ENCODE data around the gene ATG7. TPM values are rescaled to one million over a fixed set of nuclear protein-coding genes. Genes with fewer than 3 reads are reported as not detected.

ATG7 gene
- total and polyA plus RNA-seq, 9 donors: 11.3 to 22.2 (median 14.9) TPM

DNA sequence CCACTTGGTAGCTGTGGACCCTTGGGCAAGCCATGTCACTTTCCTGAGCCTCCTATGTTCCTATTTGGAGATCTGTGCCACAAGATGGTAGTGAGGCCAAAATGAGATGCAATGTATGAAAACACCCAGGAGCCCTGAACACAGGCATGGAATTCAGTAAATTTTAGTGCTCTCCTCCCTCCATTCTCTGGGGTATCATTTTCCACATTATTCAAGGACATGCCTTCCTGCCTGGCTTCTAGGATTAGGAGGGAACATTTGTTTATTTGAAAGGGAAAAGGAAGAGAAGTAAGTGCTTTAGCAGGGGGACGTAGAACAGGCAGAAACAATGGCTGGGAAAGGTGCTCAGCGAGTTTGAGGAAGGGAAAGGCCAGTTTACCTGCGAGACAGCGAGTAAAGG, 98.8 kb downstream of the ATG7 start:
- 31% methylated on average over 4 of the region's 4 CpGs for WGBS (ENCODE audit: insufficient coverage)
- H3K36me3 ChIP-seq (ENCODE audit: control insufficient read depth, insufficient read depth, low read length): peaks cover 5% of the 10 kb centered on the region
- peak; percentile 65 for DNase-seq
- H3K4me3 ChIP-seq (ENCODE audit: low read length): no peak overlapping the region
- peak overlapping the region; percentile 43 for H3K27ac ChIP-seq (ENCODE audit: low read length)
- no peaks in the 10 kb centered on the region for H3K27me3 ChIP-seq (ENCODE audit: control insufficient read depth, insufficient read depth, low read length)
- peaks cover 30% of the 10 kb centered on the region for H3K4me1 ChIP-seq (ENCODE audit: control insufficient read depth, insufficient read depth, low read length)
- no peaks in the 10 kb centered on the region for H3K9me3 ChIP-seq (replicated peaks; ENCODE audit: control insufficient read depth, low read depth, low read length)

DNA sequence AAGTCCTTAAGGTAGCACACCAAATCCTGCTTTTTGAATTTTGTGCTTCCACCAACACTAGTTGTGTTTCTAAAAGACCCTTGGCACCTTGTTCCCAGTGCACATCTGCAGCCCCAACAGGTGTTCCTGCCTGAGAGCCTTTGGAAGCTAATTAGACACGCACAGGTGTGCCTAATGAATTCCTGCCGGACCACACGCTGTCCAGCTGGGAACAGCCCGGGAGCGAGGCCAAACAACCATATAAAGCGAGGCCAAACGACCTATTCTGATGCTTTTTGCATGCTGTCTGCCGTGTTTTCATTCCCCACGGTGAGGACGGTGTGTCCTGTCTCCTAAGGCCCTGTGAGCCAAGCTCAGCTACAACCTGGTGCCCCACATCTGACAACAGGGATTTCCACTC, 99.5 kb downstream of the ATG7 start:
- H3K4me1 ChIP-seq (ENCODE audit: control insufficient read depth, insufficient read depth, low read length): peaks cover 30% of the 10 kb centered on the region
- peak; percentile 61 for DNase-seq
- H3K36me3 ChIP-seq (ENCODE audit: control insufficient read depth, insufficient read depth, low read length): peaks cover 5% of the 10 kb centered on the region
- 23% methylated on average over 8 of the region's 10 CpGs for WGBS (ENCODE audit: insufficient coverage)
- no peak overlapping the region for H3K27ac ChIP-seq (ENCODE audit: low read length)
- no peak overlapping the region for H3K4me3 ChIP-seq (ENCODE audit: low read length)
- H3K9me3 ChIP-seq (replicated peaks; ENCODE audit: control insufficient read depth, low read depth, low read length): no peaks in the 10 kb centered on the region
- no peaks in the 10 kb centered on the region for H3K27me3 ChIP-seq (ENCODE audit: control insufficient read depth, insufficient read depth, low read length)

DNA sequence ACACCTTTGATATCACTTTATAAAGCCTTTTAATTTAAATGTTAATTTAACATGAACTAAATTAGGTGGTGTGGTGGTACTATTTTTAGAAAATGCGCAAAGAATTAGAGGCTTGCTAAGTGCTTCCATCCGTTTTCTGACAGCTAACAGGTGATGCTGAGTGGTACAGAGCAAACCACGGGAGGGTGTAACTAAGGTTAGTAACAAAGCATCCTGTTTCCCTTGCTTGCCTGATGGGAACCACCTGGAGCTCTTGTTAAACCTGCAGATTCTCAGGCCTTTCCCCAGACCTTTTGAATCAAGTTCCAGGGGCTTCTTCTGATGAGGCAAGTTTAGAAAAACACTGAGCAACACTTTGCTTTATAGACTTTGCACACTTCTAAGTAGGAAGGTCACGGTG, 101.0 kb downstream of the ATG7 start:
- Histone ChIP-seq H3K27me3 (ENCODE audit: control insufficient read depth, insufficient read depth, low read length) (no peaks in the 10 kb centered on the region), H3K4me1 (ENCODE audit: control insufficient read depth, insufficient read depth, low read length) (peaks cover 24% of the 10 kb centered on the region), H3K9me3 (replicated peaks; ENCODE audit: control insufficient read depth, low read depth, low read length) (no peaks in the 10 kb centered on the region), H3K4me3 (ENCODE audit: low read length) (no peak overlapping the region), H3K27ac (ENCODE audit: low read length) (no peak overlapping the region), H3K36me3 (ENCODE audit: control insufficient read depth, insufficient read depth, low read length) (peaks cover 5% of the 10 kb centered on the region)
- WGBS (ENCODE audit: insufficient coverage): 51% methylated on average over 2 of the region's 4 CpGs
- no peak for DNase-seq

DNA sequence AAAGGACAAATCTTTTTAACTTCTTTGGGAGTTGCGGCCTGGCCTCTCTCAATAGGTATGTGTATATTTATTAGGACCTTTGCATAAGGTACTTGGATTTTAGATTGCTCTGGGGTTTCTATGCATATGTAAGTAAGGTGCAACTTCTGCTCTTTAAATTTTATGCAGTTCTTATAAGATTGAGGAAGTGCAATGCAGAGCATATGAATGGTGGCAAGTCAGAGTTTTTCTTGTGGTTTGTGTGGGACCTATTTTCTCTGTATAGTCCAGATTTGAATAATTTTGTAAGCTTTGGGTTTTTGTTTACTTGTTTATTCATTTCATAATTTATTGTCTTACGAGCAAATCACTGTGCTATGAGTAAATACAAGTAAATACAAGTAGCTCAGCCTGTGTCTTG, 101.5 kb downstream of the ATG7 start:
- WGBS (ENCODE audit: insufficient coverage): no CpG with 5 or more reads among the region's 2 CpGs
- H3K36me3 ChIP-seq (ENCODE audit: control insufficient read depth, insufficient read depth, low read length): peaks cover 5% of the 10 kb centered on the region
- no peak for DNase-seq

DNA sequence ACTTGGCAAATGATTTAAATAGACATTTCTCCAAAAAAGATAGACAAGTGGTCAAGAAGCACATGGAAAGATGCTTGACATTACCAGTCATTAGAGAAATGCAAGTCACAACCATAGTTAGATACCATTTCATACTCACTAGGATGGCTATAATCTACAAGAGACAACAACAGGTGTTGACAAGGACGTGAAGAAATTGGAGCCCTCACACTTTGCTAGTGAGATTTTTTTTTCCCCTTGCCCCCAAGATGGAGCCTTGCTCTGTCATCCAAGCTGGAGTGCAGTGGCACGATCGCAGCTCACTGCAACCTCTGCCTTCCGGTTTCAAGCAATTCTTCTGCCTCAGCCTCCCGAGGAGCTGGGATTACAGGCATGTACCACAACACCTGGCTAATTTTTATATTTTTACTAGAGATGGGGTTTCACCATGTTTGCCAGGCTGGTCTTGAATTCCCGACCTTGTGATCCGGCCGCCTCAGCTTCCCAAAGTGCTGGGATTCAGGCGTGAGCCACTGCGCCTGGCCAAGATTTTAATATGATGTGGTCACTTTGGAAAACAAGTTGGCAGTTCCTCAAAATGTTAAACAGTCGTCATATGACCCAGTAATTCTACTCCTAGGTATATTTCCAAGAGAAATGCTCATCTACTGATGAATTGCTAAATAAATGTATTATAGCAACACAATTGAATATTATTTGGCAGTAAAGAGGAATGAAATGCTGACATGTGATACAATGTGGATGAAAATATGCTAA, 103.3 kb downstream of the ATG7 start:
- peak; percentile 85 for DNase-seq
- WGBS (ENCODE audit: insufficient coverage): 69% methylated on average over 5 of the region's 11 CpGs
- Histone ChIP-seq H3K9me3 (replicated peaks; ENCODE audit: control insufficient read depth, low read depth, low read length) (no peaks in the 10 kb centered on the region), H3K27me3 (ENCODE audit: control insufficient read depth, insufficient read depth, low read length) (no peaks in the 10 kb centered on the region), H3K4me1 (ENCODE audit: control insufficient read depth, insufficient read depth, low read length) (peaks cover 20% of the 10 kb centered on the region), H3K27ac (ENCODE audit: low read length) (peak overlapping the region; percentile 50), H3K36me3 (ENCODE audit: control insufficient read depth, insufficient read depth, low read length) (peaks cover 3% of the 10 kb centered on the region), H3K4me3 (ENCODE audit: low read length) (no peak overlapping the region)

More for the DNA sequence above, 101.5 kb downstream of the ATG7 start:
- Histone ChIP-seq H3K4me3 (ENCODE audit: low read length) (no peak overlapping the region), H3K4me1 (ENCODE audit: control insufficient read depth, insufficient read depth, low read length) (peaks cover 22% of the 10 kb centered on the region), H3K27ac (ENCODE audit: low read length) (no peak overlapping the region), H3K27me3 (ENCODE audit: control insufficient read depth, insufficient read depth, low read length) (no peaks in the 10 kb centered on the region), H3K9me3 (replicated peaks; ENCODE audit: control insufficient read depth, low read depth, low read length) (no peaks in the 10 kb centered on the region)

DNA sequence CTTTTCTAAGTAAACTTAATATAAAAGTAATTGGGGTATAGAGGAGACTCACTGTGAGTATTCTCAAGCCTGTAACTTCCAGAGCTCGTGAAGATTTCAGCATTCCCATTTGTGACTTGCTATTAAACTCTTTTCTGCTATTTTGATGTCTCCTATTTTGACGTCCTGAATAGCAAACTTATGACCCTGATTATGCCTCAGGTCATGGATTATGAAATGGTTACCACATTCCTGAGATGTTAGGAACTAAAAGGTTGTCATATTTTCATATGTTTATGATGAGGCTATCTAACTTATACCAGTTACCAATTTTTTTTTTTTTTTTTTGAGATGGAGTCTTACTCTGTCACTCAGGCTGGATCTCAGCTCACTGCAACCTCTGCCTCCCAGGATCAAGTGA, 105.5 kb downstream of the ATG7 start:
- no peaks in the 10 kb centered on the region for H3K9me3 ChIP-seq (replicated peaks; ENCODE audit: control insufficient read depth, low read depth, low read length)
- WGBS (ENCODE audit: insufficient coverage): no CpG with 5 or more reads among the region's 2 CpGs
- H3K36me3 ChIP-seq (ENCODE audit: control insufficient read depth, insufficient read depth, low read length): peaks cover 3% of the 10 kb centered on the region

DNA sequence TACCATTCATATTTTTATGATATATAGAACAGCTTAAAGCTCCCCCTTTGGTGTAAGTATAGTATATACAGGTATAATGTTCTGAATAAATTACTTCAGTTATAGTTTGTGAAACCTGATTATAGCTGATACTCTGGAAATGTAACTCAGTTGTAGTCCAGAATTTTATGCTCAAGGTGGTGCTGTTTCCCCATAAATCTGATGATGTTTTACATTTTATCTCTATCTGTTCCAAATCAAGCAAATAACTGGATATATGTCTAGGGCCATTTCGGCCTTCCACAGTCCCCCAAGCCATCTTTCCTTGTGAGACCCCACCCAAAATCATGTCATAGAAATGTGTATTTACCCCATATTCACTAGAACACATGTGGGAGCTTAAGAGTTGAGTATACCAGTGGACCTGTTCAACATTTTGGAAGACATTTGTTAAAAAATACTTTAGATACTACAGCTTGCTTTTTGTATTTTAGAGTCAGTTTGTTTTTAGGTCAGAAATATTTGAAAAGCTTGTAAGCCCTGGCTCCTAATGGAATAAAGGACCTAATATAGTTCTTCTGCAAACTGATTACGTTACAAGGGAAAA, 107.1 kb downstream of the ATG7 start:
- H3K27ac ChIP-seq (ENCODE audit: low read length): no peak overlapping the region
- H3K9me3 ChIP-seq (replicated peaks; ENCODE audit: control insufficient read depth, low read depth, low read length): no peaks in the 10 kb centered on the region
- no peak overlapping the region for H3K4me3 ChIP-seq (ENCODE audit: low read length)
- 100% methylated on average over 1 of the region's 2 CpGs for WGBS (ENCODE audit: insufficient coverage)
- peaks cover 12% of the 10 kb centered on the region for H3K4me1 ChIP-seq (ENCODE audit: control insufficient read depth, insufficient read depth, low read length)
- DNase-seq: peak; percentile 79
- no peaks in the 10 kb centered on the region for H3K27me3 ChIP-seq (ENCODE audit: control insufficient read depth, insufficient read depth, low read length)
- peaks cover 4% of the 10 kb centered on the region for H3K36me3 ChIP-seq (ENCODE audit: control insufficient read depth, insufficient read depth, low read length)

More for the DNA sequence above, 105.5 kb downstream of the ATG7 start:
- Histone ChIP-seq H3K4me1 (ENCODE audit: control insufficient read depth, insufficient read depth, low read length) (peaks cover 12% of the 10 kb centered on the region), H3K27ac (ENCODE audit: low read length) (no peak overlapping the region), H3K4me3 (ENCODE audit: low read length) (no peak overlapping the region), H3K27me3 (ENCODE audit: control insufficient read depth, insufficient read depth, low read length) (no peaks in the 10 kb centered on the region)
- DNase-seq: no peak

DNA sequence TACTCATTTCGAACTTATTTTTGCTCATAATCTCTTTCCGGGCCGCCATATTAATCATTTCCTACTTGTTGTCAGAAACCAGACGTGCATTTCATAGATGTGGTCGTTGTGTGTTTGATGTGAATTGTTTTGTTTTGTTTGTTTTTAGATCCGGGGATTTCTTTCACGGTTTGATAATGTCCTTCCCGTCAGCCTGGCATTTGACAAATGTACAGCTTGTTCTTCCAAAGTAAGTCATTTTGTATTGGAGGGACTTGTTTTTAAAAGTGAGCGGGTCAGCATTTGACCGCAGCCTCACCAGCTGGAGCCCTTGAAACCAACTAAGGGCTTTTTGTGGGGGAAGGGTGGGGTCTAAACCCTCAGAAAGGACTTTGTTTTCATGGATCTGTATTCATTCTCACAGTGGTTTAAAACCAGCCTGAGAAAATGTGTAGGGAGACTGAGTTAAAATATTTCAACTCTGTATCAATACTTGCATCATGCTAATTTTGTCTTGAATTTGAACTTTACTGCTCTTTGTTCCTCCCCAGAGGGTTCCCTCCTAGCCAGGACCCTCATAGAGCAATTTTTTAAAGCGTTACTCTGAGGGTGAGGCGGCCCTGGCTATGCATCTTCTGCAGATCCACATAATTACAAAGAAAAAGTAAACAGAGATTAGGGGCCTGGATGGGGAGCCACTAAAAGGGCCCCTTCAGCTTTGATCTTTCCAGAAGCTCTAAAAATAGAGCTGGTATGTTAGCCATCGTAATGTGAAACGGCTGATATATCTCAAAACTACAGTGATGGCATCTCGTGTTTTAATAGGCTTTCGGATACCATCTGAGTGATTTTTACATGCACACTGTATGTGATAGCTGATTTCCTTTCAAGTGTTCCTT, 107.9 kb downstream of the ATG7 start:
- H3K27ac ChIP-seq (ENCODE audit: low read length): peak overlapping the region; percentile 56
- DNase-seq: no peak
- peaks cover 4% of the 10 kb centered on the region for H3K36me3 ChIP-seq (ENCODE audit: control insufficient read depth, insufficient read depth, low read length)

DNA sequence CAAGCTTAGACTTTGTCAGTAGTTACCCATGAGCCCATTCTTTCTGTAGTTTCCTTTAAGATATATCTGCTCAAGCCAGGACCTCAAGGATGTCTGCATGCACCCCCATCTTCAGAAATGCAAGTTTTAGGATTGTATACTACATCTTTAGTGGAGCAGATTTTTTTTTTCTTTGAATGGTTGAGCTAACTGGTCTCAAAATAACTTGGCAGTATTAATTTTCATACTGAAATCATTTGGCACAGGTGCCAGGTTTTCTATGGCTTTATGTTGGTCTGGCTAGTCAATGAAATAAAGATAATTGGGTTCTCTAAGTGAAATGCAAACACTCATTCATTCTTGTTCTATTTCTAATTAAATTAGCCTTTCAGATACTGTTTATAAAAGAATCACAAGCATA, 108.9 kb downstream of the ATG7 start:
- Histone ChIP-seq H3K27ac (ENCODE audit: low read length) (peak overlapping the region; percentile 65), H3K4me3 (ENCODE audit: low read length) (no peak overlapping the region), H3K4me1 (ENCODE audit: control insufficient read depth, insufficient read depth, low read length) (peaks cover 20% of the 10 kb centered on the region), H3K36me3 (ENCODE audit: control insufficient read depth, insufficient read depth, low read length) (peaks cover 4% of the 10 kb centered on the region), H3K27me3 (ENCODE audit: control insufficient read depth, insufficient read depth, low read length) (no peaks in the 10 kb centered on the region), H3K9me3 (replicated peaks; ENCODE audit: control insufficient read depth, low read depth, low read length) (no peaks in the 10 kb centered on the region)
- no peak for DNase-seq

More for the DNA sequence above, 107.9 kb downstream of the ATG7 start:
- Histone ChIP-seq H3K4me1 (ENCODE audit: control insufficient read depth, insufficient read depth, low read length) (peaks cover 12% of the 10 kb centered on the region), H3K9me3 (replicated peaks; ENCODE audit: control insufficient read depth, low read depth, low read length) (no peaks in the 10 kb centered on the region), H3K27me3 (ENCODE audit: control insufficient read depth, insufficient read depth, low read length) (no peaks in the 10 kb centered on the region), H3K4me3 (ENCODE audit: low read length) (no peak overlapping the region)
- WGBS (ENCODE audit: insufficient coverage): 78% methylated on average over 13 of the region's 16 CpGs

DNA sequence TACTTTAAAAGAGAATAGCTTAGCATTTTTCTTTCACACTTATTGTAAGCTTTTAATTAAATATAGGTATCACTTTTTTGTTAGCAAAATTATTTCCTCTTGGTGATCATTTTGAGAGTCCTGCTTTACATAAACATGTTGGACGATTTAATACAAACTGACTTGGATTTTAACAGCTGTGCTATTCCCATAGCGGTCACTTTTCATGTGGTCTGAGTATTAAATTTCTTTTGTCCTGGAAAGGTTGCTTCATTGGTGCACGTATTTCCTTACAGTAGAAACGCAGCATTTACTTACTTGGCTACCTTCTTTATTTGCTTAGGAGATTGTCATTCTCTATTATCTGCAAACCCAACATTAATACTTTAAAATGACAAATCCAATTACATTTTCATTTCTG, 109.4 kb downstream of the ATG7 start:
- no peaks in the 10 kb centered on the region for H3K27me3 ChIP-seq (ENCODE audit: control insufficient read depth, insufficient read depth, low read length)
- peaks cover 4% of the 10 kb centered on the region for H3K36me3 ChIP-seq (ENCODE audit: control insufficient read depth, insufficient read depth, low read length)
- H3K4me1 ChIP-seq (ENCODE audit: control insufficient read depth, insufficient read depth, low read length): peaks cover 20% of the 10 kb centered on the region
- H3K9me3 ChIP-seq (replicated peaks; ENCODE audit: control insufficient read depth, low read depth, low read length): no peaks in the 10 kb centered on the region
- no peak overlapping the region for H3K4me3 ChIP-seq (ENCODE audit: low read length)
- WGBS (ENCODE audit: insufficient coverage): no CpG with 5 or more reads among the region's 4 CpGs
- DNase-seq: peak; percentile 92
- peak overlapping the region; percentile 65 for H3K27ac ChIP-seq (ENCODE audit: low read length)
